HG02840 (cell line): ENCODE measurements around the gene FADS3.

Experiments
- ATAC-seq: cut with Tn5 transposase; IDR thresholded peaks from one replicate; pipeline ENCODE4 v1.9.1; 2021; ENCODE audit warnings: mild to moderate bottlenecking, moderate library complexity, moderate number of reproducible peaks; ENCODE audit not compliant: unreplicated experiment, low FRiP score

The FADS3 gene

DNA sequence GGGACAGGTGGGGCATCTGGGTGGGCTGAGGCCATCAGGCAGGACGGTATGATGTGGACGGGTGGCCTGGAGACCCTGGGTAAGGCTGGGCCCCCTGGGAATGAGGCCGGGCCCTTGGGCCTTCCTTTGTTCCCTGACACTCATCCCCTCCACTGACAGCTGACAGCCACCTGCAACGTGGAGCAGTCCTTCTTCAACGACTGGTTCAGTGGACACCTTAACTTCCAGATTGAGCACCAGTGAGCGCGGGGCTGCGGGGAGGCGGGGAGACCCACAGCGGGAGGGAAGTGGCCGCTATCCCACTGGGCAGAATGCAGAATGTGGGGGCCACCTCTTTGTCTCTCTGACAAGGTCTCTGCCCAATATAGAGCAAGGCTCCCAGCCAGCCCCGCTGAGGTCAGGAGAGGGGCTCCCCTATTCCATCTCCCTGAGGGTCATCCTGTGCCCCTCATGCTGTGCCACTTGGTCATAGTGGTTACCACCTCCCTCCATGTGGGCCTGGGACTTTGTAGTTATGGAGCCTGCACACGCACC lies 27.7 kb downstream of the FADS3 start:
- ATAC-seq: no peak

DNA sequence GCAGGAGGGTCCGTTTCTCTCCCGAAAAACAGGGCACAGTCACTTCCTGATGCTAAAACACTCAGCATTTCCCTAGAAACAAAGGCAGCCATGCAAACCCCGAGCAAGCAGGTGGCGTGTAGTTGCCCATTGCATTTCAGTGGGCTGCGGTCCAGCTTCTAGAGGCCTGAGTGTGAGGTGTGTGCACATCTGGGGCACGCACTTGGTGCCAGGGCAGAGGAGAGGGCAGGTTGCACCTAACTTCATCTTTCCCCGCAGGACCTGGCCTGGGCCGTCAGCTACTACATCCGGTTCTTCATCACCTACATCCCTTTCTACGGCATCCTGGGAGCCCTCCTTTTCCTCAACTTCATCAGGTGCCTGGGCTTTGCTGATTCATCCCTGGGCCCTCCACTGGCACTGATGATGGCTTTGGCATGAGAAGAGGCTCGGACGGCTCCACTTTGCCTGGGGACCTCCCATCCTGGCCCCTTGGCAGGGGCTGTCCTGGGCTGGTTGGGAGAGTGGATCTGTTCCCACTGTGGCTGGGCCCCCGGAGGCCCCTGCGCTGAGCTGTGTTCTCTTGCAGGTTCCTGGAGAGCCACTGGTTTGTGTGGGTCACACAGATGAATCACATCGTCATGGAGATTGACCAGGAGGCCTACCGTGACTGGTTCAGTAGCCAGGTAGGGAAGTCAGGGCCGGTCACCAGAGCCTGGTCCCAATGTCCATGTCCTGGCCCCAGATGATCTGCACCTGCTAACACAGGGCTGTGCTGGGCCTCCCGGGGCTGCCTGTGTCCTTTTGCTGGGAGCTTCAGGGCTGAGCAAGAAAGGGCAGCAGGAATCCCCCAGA lies 28.4 kb downstream of the FADS3 start:
- ATAC-seq: no peak

DNA sequence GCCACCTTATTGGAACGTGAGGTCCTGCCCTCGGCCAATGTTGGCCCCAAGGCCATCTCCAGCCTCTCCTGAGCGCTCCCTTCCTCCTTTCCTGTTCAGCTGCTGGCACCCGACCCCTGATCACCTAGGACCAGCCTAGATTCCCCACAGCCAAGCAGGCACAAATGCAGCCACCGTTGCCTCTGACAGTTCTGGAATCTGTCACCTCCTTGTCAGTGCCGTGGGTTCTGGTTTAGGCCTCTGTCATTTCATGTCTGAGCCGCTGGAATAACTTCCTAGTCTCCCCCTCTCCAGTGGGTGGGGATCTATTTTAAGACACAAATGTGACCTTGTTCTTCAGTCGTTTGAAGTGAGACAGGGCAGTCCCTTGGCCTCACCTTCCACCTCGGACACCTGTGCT lies 29.7 kb downstream of the FADS3 start:
- no peak for ATAC-seq

DNA sequence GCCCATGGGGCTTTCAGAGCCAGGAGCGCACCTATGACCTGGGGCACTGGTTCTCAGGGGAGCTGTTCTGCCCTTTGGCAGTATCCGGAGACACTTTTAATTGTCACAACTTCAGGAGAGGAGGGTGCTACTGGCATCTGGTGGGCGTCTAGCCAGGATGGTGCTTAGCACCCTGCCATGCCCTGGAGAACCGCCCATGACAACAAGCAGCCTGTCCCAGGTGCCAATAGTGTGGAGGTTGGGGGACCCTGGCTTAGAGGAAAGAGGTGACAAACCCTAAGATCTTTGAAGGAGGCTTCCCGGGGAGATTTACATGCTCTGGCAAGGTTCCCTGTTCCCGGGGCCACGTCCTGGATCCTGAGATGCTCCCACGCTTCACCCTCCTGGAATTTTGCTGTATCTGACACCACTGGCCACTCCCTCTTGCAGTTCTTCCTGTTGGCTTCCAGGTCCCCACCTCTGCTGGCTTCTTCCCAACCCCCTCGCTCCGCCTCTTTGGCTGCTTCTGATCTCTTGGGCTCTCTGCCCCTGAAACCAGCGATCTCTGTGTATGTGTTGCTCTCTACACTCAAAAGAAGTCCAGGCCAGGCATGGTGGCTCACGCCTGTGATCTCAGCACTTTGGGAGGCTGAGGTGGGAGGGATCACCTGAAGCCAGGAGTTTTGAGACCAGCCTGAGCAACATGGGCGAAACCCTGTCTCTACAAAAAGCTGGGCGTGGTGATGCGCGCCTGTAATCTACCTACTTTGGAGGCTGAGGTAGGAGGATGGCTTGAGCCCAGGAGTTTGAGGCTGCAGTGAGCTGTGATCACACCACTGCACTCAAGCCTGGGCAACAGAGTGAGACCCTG lies 31.1 kb downstream of the FADS3 start:
- no peak for ATAC-seq

DNA sequence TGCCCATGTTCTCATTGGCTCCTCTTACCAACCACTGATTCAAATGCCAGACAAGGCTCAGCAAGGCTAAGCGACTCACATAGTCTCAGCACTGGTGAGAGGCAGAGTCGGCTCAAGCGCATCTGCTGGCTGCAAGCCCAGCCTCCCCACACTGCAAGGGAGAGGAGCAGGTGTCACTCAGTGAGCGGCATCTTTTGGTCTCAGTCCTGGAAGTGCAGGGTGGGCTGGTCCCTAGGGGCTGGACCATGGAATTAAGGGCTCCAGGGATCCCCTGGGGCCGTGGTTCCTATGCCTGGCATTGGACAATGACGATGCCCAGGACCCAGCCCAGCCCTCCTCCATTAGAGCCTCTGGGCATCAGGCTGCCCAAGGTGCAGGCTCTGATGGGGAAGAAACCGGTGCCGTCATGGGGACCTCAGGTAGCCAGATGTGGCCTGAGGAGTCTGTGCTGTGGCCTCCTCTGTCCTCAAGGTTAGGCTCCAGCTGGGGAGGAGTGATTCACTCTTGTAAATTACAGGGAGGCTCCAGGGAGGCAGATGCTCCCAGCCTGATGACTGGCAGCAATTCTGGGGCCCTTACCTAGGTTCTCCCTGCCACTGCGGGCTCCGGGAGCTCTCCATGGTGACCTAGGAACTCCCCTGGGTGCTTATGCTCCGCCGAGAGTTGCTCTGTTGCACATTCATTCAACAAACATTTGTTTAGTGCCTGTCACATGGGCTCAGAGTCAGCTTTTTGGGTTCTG lies 35.2 kb downstream of the FADS3 start:
- ATAC-seq: no peak

DNA sequence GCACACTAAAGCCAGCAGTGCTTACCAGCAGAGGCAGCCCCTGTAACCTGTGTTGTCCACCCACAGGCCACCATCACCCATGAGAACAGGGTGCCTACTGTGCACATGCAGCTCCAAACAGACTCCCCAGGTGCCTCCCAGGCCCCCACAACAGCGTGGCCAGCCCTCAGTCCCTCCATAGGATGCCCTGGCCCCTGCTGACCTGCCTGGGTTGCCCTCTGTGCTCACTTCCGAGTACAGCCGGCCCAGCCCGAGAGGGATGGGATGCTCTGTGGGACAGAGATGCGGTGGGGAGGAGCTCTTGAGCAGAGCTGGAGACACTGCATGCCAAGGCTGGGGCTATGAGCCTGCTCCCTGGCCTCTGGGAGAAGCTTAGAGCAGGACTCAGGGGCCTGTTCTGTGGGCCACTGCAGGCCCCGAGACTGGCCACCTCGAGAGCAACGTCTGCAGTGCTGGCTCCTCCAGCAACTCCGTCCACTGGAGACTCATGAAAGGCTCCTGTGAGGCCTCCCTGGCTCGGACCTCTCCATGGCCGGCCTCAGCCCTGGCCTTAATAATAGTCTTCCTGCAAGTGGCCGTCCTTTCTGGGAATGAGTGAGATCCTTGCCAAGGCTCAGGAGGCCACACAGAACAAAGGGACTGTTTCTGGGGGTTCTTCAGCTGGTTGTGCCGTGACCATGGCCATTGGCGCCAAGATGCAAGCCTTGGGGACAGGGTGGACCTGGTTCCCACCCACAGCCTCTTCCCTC lies 36.2 kb downstream of the FADS3 start:
- ATAC-seq: no peak

DNA sequence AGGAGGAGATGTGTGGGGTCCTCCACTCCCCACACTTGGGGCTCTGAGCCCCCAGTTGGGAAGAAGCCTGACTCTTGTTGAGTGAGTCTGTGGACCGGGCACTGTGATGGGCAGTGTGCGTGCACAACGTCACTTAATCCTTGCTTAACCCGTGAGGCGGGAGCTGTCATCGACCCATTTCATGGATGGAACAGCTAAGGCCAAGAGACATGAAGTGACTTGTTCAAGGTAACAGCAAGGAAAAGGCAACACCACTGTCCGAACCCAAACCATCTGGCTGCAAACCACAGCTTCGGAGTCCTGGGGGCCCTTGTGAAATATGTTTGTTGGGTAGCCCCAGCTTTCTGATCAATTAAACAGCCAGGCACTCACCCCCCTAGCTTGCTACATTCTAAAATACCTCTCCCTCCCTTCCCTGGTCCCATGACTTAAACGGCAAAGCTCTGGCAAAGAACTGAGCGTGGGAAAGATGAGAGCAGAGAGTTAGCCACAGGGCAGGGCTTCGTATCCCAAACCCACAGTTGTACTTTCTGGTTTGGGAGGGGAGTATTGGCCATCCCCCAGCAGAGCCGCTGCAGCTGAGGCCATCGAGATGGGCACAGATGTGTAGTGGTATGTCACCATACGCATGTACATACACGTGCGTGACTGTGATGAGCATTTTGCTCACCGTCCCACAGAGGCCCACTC lies 37.0 kb downstream of the FADS3 start:
- ATAC-seq: no peak

DNA sequence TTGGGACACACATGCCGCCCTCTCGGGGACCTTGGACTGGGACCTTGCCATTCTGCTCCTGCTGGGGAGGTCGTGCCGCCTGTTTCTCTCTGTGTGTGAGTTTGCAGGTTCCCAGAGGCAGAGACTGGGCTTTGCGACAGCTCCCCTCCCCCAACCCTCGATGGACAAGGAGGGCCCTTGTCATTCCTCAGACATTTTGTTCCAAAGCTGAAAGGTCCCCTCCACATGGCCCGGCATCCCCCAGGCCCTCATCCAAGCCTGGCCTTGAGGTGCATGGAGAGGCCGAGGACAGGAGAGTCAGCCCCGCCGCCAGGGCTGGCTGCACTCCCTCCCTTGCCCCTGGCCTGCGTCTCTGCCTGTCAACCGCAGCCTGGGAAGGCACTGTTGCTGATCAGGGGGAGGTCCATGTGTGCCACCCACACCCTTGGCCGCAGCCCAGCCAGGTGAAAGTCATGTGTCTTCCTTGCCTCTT lies 37.6 kb downstream of the FADS3 start:
- ATAC-seq: no peak

DNA sequence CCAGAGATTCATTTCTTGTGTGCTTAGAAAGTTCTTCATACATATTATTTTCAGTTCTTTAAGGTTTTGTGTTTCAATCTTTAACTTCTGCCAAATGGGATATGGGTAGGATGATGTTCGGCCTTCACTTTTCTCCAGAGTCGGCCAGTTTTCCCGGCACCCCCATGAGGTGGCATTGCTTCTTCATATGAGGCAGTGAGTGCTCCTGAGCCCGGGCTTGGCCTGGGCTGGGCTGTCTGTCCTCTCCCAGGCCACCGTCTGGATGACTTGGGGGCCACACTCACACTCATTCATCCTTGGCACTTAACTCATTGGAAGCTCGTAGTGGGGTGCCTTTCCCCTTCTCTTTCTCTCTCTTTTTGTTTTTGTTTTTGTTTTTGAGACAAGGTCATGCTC lies 39.4 kb downstream of the FADS3 start:
- no peak for ATAC-seq

DNA sequence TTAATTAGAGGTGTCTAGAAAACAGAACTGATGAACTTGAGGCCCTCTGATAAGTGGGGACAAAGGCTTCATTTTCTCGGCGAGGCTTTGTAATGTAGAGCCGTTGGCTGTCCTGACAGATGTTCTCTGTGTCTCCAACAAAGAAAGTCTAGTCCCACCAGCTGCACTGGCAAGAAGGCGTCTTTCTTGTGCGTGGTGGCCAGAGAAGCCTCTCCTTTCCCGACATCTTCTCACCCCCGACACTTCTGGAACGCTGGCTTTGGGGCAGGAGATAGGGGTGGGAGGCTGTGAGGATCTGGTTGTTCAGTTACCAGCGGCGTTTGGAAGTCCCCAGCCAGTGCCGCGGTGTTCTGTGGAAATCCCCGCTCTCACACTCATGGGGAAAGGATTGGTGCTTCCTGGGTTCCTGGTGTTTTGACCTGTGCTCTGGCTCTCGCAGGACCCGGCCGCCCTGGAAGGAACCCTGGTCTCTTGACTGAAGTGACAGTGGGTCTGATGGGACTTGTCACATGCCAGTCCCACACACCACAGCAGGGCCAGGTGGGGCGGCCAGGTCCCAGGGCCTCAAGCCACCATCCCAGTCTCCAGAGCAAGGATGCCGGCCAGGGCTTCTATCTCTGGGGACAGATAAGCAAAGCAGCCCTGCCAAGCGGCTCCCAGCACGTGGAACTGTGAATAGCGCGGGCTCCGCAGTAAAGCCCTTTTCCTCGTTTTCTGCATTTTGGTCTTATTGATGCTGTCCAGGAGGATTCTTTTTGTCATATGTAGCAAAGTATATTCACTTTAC lies 40.0 kb downstream of the FADS3 start:
- no peak for ATAC-seq

DNA sequence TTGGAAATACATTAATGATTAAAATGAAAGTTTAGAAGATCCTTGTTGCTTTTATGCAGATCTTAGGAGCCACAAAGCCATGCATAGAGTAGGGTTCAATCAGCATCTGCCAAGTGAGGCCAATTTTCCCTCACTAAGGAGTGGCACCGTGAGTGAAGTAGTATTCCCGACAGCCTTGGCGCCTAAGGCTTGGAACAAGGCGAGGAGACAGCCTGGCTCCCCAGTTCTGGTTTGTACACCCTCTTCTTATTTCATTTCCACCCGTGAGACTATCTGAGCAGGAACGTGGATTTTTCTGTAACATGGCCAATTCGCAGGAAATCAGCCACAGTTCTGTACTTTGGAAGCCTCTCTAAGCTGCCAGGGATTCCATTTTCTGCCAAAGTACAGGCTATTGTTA lies 40.7 kb downstream of the FADS3 start:
- ATAC-seq: no peak

DNA sequence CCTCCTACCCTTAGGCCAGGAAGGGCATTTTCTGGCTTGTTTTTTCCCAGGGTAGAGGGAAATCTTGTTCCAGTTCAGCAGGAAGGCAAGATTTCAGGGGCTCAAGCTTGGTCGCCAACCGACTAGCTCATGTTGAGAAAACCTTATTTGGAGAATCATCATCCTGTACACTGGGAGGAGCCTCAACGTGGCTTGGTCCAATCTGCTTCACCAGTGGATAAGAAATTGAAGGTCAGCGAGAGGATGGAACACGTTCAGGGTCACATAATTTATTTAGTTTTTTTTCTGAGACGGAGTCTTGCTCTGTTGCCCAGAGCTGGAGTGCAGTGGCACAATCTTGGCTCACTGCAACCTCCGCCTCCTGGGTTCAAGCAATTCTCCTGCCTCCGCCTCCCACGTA lies 42.7 kb downstream of the FADS3 start:
- no peak for ATAC-seq

DNA sequence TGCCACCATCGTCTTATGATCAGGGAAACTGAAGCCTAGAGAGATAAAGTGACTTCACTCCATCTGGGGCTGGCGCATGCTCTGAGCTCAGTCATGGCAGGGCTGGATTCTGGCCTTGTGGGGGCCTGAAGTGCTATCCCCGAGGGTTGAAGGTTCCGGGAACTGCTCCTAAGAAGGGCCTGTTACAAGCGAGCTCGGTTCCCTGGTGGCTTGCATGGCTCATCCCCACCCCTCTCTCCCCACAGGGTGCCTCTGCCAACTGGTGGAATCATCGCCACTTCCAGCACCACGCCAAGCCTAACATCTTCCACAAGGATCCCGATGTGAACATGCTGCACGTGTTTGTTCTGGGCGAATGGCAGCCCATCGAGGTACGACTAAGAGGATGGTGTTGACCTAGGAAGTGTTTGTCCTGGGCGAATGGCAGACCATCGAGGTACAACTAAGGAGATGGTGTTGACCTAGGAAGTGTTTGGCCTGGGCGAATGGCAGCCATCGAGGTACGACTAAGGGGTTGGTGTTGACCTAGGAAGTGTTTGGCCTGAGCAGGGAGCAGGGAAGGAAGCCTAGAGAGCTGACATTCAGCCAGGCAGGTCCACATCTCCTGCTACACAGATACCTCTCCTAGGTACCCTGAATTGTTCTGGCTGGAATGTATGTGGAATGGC lies 43.3 kb downstream of the FADS3 start:
- ATAC-seq: no peak

DNA sequence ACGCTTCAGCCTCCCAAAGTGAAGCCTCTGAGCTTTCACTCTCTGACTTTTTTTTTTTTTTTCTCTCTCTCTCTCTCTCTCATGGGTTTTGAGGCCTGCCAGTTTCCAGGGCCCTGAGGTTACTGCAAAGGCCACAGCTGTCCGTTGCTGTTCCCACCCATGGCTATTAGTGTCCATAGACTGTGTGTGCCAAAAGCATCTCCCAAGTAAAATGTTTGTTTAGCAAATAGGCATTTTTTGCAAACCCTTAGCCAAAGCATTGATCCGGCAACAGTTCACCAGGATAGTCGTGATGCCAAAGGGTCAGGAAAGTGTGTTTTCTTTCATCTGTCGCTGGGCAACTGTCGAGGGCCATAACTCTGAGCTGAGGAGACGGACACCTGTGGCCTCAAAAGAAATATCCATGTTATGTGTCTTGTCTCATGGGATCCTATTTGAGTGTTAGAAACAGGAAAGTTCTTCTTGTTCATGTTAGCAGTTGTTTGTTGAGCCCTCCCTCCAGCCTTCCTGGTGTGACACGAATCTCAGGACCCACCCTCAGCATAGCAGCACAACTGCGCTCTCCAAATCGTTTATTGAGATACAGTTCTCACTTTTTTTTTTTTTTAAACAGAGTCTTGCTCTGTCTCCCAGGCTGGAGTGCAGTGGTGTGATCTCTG lies 44.9 kb downstream of the FADS3 start:
- ATAC-seq: no peak

DNA sequence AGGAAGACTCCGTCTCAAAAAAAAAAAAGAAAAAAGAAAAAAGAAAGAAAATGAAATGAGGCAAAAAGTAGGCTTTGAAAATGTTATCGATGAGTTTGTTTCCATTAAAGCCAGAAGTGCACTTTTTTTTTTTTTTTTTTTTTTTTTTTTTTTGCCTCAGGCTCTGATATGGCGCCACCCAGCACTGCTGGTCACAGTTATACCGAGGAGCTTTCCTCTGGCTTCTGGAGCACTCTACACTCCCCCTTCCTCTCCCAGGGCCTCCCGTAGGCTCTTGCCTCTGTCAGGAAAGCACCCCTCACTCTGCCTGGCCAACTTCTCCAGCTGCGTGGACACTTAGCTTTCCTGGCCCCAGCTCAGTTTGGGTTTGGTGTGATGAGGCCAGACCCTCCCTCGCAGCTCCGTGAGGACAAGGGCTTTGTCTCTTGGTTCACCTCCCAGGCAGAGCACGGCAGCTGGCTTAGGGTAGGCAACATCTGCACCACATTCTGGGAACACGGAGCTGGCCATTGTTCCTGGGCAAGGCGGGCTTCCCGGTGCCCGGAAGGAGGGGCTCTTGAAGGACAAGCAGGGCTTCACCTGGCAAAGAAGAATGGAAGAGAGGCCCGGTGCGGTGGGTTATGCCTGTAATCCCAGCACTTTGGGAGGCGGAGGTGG lies 46.3 kb downstream of the FADS3 start:
- ATAC-seq: no peak

DNA sequence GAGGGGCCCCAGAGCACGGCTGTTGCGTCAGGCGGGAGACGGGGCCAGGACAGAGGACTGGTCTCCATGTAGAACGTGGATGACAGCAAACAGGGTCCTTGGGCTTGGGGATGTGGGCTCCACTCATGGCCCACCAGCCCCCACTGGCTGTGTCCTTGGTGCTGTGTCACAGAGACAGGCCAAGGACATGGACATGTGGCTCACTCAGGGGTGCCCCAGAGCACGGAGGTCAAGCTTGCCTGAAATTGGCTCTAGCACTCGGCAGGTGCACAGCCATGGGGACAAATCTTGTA lies 48.9 kb downstream of the FADS3 start:
- ATAC-seq: no peak
